Measurements from ENCODE around the gene SYTL4. TPM values are rescaled to one million over a fixed set of nuclear protein-coding genes. Genes with fewer than 3 reads are reported as not detected.

Gene SYTL4
- total RNA-seq, 1 donor from 2014 or later = 11.6 TPM

- no peak for DNase-seq (ENCODE audit: low read depth, low spot score)
Measured at GRCh38 chrX:100648458-100649417, 83.2 kb downstream of the SYTL4 start.

GRCh38 chrX:100647739-100648138 lies 84.2 kb downstream of the SYTL4 start:
- DNase-seq (ENCODE audit: low read depth, low spot score) = no peak

- DNase-seq (ENCODE audit: low read depth, low spot score) = no peak
Measured at GRCh38 chrX:100647095-100647494, 84.8 kb downstream of the SYTL4 start.

- DNase-seq (ENCODE audit: low read depth, low spot score) = no peak
Measured at GRCh38 chrX:100645106-100645505, 86.8 kb downstream of the SYTL4 start.

- peak; percentile 71 for DNase-seq (ENCODE audit: low read depth, low spot score)
Measured at GRCh38 chrX:100643956-100644860, 87.7 kb downstream of the SYTL4 start, which contains the start of gene SRPX2. Gene SRPX2, plus strand, starts transcription at chrX:100644199. Its CDS starts 2,124 bp downstream, at chrX:100646323.

GRCh38 chrX:100643212-100643611 lies 88.7 kb downstream of the SYTL4 start:
- no peak for DNase-seq (ENCODE audit: low read depth, low spot score)

- no peak for DNase-seq (ENCODE audit: low read depth, low spot score)
Measured at GRCh38 chrX:100642290-100642689, 89.6 kb downstream of the SYTL4 start.

GRCh38 chrX:100636321-100636991 lies 95.5 kb downstream of the SYTL4 start, which contains the start of gene TSPAN6:
Gene TSPAN6, minus strand, starts transcription at chrX:100636806. Its CDS starts 112 bp downstream, at chrX:100636694.
- DNase-seq (ENCODE audit: low read depth, low spot score) = no peak

- DNase-seq (ENCODE audit: low read depth, low spot score) = no peak
Measured at GRCh38 chrX:100635989-100636320, 96.0 kb downstream of the SYTL4 start.

- DNase-seq (ENCODE audit: low read depth, low spot score) = no peak
Measured at GRCh38 chrX:100635040-100635439, 96.9 kb downstream of the SYTL4 start.

- no peak for DNase-seq (ENCODE audit: low read depth, low spot score)
Measured at GRCh38 chrX:100625985-100626491, 105.9 kb downstream of the SYTL4 start.

Other genes starting within 250 kb of the SYTL4 start
- not detected in 2 replicates for gene TNMD, start 147.2 kb downstream of the SYTL4 start, total RNA-seq
- 43.8 and 60.5 TPM in 2 replicates for gene TSPAN6, start 95.3 kb downstream of the SYTL4 start, total RNA-seq
- gene SRPX2, start 87.9 kb downstream of the SYTL4 start, total RNA-seq = 73.3 and 159 TPM in 2 replicates
- gene CSTF2, start 88.3 kb upstream of the SYTL4 start, total RNA-seq = 24.9 and 41.0 TPM in 2 replicates
- not detected in 2 replicates for gene NOX1, start 142.2 kb upstream of the SYTL4 start, total RNA-seq
- 0.13 and 0.25 TPM in 2 replicates for gene XKRX, start 196.8 kb upstream of the SYTL4 start, total RNA-seq
- gene ARL13A, start 237.6 kb upstream of the SYTL4 start, total RNA-seq = not detected in 2 replicates